ENCODE measurements around the gene SLC25A41.
A peak's percentile ranks its signal among the peaks of the same experiment; 100 is the strongest.
"Not testable (repeated sequence)": the region's sequence is repeated elsewhere in the genome, so short reads cannot be mapped to it uniquely, and the experiment has no call there.

SLC25A41 gene

GRCh38 chr19:6412061-6412446 lies 21.5 kb downstream of the SLC25A41 start:
- no peak for DNase-seq (ENCODE audit: low read depth in 2 of 2)

DNA sequence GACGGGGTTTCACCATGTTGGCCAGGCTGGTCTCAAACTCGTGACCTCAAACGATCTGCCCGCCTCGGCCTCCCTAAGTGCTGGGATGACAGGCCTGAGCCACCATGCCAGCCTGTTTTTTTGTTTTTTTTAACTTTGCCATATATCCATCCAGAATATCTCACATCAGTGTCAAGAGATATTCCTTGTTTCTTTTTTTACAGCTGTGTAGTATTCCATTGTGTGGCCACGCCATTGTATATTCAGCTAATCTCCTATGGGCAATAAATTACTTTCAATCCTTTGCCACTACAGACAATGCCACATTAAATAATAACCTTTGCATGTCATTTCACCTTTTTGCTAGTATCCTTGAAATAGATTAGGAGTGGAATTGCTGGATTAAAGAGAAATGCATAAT lies 24.2 kb downstream of the SLC25A41 start:
- DNase-seq (ENCODE audit: low read depth in 2 of 2), result no peak

DNA sequence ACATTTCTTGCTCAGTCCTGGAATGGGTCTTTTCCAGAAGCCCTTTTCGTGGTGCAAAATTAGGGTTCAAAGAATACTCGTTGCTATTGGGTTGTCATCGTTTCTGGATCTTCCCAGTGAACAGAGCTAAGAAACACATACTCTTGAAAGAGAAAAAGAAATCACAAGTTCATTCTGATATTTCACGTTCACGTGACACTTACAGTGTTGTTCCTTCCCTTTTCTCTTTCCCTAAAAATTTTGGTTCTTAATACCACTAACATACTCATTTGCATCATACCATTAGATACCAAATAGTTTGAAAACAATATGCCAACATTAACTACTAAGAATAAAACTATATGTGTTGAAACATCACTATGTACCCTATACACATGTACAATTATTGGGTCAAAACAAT lies 27.2 kb downstream of the SLC25A41 start:
- no peak for DNase-seq (ENCODE audit: low read depth in 2 of 2)

GRCh38 chr19:6402837-6403608 lies 30.5 kb downstream of the SLC25A41 start:
- no peak for DNase-seq (ENCODE audit: low read depth in 2 of 2)

DNA sequence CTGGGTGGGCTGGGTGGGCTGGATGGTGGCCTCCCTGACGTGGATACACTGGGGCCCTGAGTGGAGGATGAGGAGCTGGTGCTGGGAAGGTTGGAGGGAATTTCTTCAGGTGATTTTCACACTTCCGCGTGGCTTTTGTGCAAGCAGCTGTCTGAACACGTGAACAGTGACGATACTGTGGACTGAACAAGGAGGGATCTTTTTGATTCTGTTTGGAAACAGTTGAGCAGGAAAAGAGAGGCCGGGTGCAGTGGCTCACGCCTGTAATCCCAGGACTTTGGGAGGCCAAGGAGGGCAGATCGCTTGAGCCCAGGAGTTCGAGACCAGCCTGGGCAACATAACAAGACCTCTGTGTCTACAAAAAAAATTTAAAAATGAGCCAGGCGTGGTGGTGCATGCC lies 31.5 kb downstream of the SLC25A41 start:
- DNase-seq (ENCODE audit: low read depth in 2 of 2), result no peak

DNA sequence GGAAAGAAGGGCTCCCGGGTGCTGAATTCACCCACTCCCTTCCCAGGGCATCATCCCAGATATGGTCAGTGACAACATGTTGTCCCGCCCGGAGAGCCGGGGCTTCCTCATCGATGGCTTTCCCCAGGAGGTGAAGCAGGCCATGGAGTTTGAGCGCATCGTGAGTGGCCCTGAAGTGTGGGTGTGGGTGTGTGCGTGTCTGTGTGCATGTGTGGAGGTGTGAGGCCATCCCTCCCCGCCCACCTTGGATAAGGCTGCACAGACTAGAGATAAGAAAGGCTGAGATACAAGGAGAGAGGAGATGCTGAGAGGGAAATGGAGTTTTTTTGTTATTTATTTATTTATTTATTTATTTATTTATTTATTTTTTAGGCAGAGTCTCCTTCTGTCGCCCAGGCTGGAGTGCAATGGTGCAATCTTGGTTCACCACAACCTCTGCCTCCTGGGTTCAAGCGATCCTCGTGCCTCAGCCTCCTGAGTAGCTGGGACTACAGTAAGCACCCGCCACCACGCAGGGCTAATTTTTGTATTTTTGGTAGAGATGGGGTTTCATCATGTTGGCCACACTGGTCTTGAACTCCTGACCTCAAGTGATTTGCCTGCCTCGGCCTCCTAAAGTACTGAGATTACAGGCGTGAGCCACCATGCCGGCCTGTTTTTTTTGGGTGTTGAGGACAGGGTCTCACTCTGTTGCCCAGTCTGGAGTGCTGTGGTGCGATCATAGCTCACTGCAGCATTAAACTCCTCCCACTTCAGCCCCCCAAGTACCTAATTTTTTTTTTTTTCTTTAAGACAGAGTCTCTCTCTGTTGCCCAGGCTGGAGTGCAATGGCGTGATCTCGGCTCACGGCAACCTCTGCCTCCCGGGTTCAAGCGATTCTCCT lies 33.3 kb downstream of the SLC25A41 start:
- not testable (repeated sequence) for DNase-seq (ENCODE audit: low read depth in 2 of 2)

GRCh38 chr19:6396305-6396704 lies 37.3 kb downstream of the SLC25A41 start:
- DNase-seq (ENCODE audit: low read depth in 2 of 2), result no peak

DNA sequence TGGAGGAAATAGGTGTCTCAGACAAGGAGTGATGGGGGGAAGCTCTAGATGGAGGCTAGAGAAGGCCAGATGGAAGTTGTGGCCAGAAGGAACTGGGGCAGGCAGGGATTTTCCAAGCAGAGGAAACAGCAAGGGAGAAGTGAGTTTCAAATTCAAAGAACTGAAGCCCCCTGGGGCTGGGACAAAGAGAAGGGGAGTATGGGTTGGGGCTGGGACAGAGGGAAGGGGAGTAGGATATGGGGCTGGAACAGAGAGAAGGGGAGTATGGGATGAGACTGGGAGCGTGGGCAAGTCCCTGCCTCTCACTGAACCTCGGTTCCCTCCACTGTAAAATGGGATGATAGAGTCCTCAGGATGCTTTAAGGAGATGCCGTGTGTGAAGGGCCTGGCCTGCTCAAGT lies 38.7 kb downstream of the SLC25A41 start:
- no peak for DNase-seq (ENCODE audit: low read depth in 2 of 2)

DNA sequence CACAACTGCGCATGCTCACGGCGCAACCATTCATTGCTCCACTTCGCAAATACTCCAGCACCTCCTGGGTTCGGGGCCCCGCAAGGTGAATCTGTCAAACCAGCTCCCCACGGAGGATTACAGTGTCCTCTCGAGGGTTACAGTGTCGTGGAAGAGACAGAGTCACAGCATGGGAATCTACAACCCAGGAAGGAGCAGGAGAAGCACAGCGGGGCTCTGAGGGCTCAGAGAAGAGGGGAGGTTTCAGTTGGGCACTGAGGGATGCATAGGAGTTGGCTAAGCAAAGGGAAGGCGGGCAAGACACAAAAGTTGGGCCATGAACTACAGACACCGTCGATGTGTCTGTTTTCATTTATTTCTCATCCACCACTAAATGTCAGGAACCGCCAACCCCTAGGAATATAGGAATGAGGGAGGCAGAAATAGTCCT lies 39.6 kb downstream of the SLC25A41 start:
- DNase-seq (ENCODE audit: low read depth in 2 of 2), result peak in 1 of 2 donors; percentile 70

DNA sequence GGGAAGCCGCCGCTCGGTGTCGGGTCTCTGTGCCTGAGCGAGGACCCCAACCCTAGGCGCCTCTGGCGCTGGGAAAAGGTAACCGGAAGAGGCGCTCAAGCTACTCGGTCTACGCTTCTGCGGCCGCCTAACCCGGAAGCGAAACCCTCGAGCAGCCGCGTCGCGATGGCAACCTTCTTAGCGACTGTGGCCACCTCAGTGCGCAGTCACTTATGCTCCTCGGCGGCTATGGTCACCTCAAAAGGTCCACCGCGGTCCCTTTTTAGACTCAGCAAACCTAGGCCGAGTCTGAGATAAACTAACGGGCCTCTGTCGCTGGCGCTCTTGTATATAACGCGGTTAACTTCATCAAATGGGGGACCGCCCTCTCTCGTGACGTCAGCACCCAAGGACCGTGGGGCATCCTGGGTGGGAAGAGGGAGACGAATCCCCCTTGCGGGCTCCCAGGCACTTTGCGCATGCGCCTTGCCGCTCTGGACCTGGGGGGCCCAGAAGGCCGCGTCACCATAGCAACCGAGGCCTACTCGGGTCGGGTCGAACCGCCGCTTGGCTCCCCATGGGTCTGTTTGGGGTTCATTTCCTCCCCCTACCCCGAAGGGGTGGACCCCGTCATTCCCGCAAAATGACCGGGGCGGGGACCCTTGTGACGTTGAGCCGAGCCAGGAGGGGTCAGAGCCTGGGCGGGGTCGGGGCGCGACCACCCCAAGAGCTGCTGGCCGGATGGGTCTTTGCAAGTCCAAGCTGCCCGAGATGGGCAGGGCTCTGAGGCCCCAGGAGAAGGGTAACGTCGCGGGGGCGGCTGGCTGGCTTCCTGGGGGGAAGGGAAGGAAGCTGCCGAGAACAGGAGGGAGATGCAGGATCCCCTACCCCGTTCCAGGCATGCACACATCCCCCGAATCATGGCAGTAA lies 40.2 kb downstream of the SLC25A41 start, which contains the start of gene GTF2F1:
TSS of gene GTF2F1 (minus strand) at position 91 of the 909 bp plus-strand sequence. CDS start 169 bp downstream, outside the sequence.
- peak; percentile 87 to 89 for DNase-seq (ENCODE audit: low read depth in 2 of 2)

DNA sequence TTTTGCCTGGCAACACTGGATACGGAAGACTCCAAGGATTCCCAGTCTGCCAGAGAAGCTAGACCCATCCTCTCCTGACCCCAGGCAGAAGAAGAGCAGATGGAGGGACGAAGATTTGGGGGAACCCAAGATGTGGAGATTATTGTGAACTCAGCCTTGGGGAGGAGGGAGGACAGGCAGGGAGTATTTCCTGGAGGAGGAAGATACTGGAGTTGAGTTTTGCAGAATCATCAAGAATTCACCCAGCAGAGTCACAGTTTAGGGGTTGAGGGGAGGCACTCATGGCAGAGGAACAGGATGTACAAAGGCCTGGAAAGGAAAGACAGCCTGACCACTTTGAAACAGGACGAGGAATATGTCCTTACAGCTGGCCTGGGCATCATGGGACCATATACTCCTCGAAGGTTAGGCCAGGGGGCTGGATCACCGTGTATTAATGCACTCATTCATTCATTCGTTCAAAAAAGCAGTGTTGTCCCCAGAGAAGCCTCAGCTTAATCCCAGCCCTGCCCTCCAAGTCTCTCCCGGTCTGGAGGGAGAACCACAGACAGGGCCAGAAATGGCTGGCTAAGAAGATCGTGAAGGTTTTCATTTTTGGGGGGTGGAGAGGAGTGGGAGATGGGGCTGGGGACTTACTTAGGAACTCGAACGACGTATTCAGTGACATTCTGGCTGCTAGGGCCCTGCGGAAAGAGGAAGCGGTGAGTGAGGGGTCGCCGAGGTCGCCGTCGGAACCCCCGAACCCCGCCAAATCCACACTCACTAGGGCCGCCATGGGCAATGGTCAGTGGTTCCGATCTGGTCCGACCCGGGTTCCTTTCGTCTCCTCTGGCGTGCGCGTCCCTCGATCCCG lies 41.1 kb downstream of the SLC25A41 start:
- no peak for DNase-seq (ENCODE audit: low read depth in 2 of 2)

DNA sequence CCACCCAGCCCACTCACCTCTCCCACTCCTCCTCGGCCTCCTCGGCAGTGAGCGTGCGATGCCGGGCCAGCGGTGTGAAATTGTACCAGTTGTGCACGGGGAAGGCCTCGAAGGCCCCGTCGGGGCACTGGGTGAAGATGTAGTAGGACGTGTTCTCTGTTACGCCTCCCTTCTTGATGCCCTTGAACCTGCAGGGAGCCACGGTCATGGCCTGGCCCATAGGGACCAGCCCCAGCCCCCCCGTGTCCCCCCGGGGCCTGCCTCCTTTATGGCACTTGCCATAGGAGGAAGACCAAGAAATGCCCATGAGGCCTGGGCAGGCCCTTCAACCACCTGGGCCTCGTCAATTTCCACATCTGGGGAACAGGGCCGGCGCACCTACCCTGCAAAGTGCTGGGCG lies 46.2 kb downstream of the SLC25A41 start:
- no peak for DNase-seq (ENCODE audit: low read depth in 2 of 2)

GRCh38 chr19:6384381-6384780 lies 49.2 kb downstream of the SLC25A41 start:
- no peak for DNase-seq (ENCODE audit: low read depth in 2 of 2)

- DNase-seq (ENCODE audit: low read depth in 2 of 2), result no peak
These were observed 50.4 kb downstream of the SLC25A41 start for GRCh38 chr19:6383188-6383587.

DNA sequence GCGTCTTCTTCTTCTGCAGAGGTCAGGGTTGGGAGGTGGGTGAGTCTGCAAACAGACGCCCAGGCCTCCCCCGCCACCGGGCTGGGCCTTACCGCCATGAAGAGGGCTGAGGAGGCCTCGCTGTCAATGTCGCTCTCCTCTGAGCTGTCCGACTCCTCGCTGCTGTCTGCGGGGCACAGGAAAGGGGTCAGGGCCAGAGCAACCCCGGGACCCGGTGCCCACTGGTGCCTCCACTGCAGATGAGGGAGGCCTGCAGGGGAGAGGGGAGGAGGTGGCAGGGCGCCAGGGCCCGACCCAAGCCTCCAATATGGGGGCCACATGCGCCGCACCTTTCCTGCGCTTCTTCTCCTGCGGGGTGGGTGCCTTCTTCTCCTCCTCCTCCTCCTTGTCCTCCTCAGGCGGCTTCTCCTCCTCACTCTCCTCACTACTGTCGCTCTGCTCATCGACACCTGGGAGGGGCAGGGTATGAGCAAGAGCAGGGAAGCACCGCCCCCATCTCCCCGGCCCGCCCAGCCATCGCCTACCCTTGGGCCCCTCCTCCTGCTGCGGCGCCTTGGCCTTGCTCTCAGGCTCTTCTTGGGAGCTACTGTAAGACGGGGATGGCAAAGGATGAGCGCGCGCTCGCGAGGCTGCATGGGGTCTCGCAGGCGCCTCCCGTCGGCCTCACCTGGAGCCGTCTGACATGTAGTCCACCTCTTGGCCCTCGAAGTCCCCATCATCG lies 52.4 kb downstream of the SLC25A41 start:
- no peak for DNase-seq (ENCODE audit: low read depth in 2 of 2)

DNA sequence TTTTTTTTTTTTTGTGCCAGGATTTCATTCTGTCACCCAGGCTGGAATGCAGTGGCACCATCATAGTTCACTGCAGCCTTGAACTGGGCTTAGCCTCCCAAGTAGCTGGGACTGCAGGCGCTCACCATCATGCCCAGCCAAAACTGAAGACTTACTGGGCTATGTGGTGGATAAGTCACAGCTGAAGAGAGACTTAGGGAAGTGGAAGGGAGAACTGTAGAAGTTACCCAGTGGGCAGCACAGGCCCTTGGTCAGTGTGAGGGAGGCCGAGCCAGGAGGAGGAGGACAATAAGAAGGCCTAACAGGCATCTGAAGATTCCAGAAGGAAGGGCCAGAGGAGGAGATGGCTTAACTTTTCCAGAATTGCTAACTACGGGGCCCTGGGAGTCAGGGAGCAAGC lies 53.8 kb downstream of the SLC25A41 start:
- DNase-seq (ENCODE audit: low read depth in 2 of 2), result no peak

DNA sequence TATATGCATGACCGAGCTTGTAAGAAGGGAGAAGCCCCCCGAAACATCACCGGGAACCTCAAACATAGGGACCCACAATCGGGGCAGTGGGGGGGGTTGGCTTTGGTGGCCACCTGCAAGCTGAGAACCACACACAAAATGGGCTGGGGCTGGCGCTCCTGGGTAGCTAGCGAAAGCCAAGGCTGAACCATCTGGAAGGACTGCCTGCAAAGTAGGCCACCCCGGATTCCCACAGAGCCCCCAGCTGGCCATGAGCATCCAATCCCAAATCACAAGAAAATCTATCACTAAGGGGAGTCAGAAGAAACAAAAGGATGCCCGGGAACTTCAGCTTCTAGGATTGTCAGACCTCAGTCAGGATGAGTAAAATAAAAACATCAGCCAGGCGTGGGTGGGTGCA lies 55.1 kb downstream of the SLC25A41 start:
- DNase-seq (ENCODE audit: low read depth in 2 of 2), result no peak

- no peak for DNase-seq (ENCODE audit: low read depth in 2 of 2)
These were observed 55.5 kb downstream of the SLC25A41 start for GRCh38 chr19:6378041-6378440.

- no peak for DNase-seq (ENCODE audit: low read depth in 2 of 2)
These were observed 56.9 kb downstream of the SLC25A41 start for GRCh38 chr19:6376512-6377190.
